Mucosa of rectum (tissue), 2 donors: ENCODE results near the gene OXGR1.
"Not testable (repeated sequence)": the region's sequence is repeated elsewhere in the genome, so short reads cannot be mapped to it uniquely, and the experiment has no call there.

Source experiments
- H3K27ac ChIP-seq, 2 donors: one replicate each; pipeline ENCODE4 v1.7.0; 2013; ENCODE audit warnings: inconsistent platforms in 2 of 2, low read depth in 2 of 2, low read length in 2 of 2
- H3K27me3 ChIP-seq, 2 donors: one replicate each; pipeline ENCODE4 v1.7.0; 2013; ENCODE audit warnings: low read length in 2 of 2; ENCODE audit not compliant: control insufficient read depth in 2 of 2, insufficient read depth in 2 of 2
- H3K36me3 ChIP-seq, 2 donors: one replicate each; pipeline ENCODE4 v1.7.0; 2013; ENCODE audit warnings: low read length in 2 of 2; ENCODE audit not compliant: control insufficient read depth in 2 of 2, insufficient read depth in 2 of 2
- H3K4me1 ChIP-seq, 2 donors: one replicate each; pipeline ENCODE4 v1.7.0; 2013; ENCODE audit warnings: low read length in 2 of 2, mild to moderate bottlenecking in 1 of 2; ENCODE audit not compliant: control insufficient read depth in 2 of 2, insufficient read depth in 2 of 2
- H3K4me3 ChIP-seq, 2 donors: one replicate each; pipeline ENCODE4 v1.7.0; 2013; ENCODE audit warnings: low read length in 2 of 2
- H3K9ac ChIP-seq, 2 donors: one replicate each; pipeline ENCODE4 v1.7.0; 2013; ENCODE audit warnings: low read length in 2 of 2, low read depth in 1 of 2, mild to moderate bottlenecking in 1 of 2
- H3K9me3 ChIP-seq, 2 donors: one replicate each; pipeline ENCODE4 v1.7.0; 2013; ENCODE audit warnings: low read length in 2 of 2; ENCODE audit not compliant: control insufficient read depth in 2 of 2
- donor health status: healthy.
- donor health status: Normal muscosa, but diverticular disease.

Gene OXGR1

DNA sequence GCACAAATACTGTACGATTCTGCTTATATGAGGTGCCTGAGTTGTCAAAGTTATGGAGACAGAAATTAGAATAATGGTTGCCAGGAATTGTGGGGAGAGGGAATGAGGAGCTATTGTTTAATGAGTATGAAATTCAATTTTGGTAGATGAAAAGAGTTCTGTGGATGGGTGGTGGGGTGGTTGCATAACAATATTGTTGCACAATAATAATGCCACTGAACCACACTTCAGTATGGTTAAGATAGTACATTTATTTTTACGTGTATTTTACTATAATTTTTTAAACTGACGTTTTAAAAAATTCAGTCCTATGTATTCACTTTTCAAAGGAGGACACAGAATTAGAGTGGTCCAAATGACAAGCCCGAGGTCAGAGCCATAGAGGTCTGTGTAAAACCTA is 1.8 kb upstream of the OXGR1 start:
- H3K36me3 ChIP-seq: no peaks in the 10 kb centered on the region
- peaks cover 0 to 5% of the 10 kb centered on the region in 2 donors for H3K4me1 ChIP-seq
- no peaks in the 10 kb centered on the region for H3K9me3 ChIP-seq
- H3K27me3 ChIP-seq: peaks cover 0 to 2% of the 10 kb centered on the region in 2 donors
- H3K27ac ChIP-seq: no peak overlapping the region
- H3K9ac ChIP-seq: no peak overlapping the region
- no peak overlapping the region for H3K4me3 ChIP-seq

DNA sequence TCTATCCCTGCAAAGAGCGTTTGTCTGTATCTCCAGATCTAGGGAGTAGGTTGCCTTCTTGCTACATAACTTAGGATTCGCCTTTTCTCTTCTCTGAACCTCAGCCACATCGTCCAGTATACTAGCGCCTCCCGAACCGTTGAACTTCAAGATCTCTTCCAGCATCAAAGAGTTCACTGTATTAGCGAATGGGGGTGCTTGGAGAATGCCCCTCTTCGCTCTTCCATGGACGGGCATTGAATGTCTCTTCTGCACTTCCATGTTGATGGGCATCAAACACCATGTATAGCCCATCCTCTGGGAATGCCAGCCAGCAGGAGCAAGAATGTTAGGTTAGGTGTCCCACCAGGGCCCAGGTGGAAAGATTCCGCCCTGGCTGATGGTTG is 575 bp upstream of the OXGR1 start:
- Histone ChIP-seq H3K9me3 (no peaks in the 10 kb centered on the region), H3K9ac (no peak overlapping the region), H3K27me3 (peaks cover 0 to 2% of the 10 kb centered on the region in 2 donors), H3K4me1 (peaks cover 0 to 5% of the 10 kb centered on the region in 2 donors), H3K36me3 (no peaks in the 10 kb centered on the region), H3K27ac (no peak overlapping the region), H3K4me3 (peak overlapping the region; percentile 48 to 68)

GRCh38 chr13:96993634-96994016 is 651 bp downstream of the OXGR1 start:
- Histone ChIP-seq H3K27ac (no peak overlapping the region), H3K4me1 (peaks cover 0 to 5% of the 10 kb centered on the region in 2 donors), H3K36me3 (no peaks in the 10 kb centered on the region), H3K4me3 (peak overlapping the region; percentile 48 to 68), H3K9me3 (no peaks in the 10 kb centered on the region), H3K27me3 (peaks cover 0 to 2% of the 10 kb centered on the region in 2 donors), H3K9ac (peak overlapping the region in 1 of 2 donors; percentile 62)

- Histone ChIP-seq H3K4me1 (peaks cover 0 to 5% of the 10 kb centered on the region in 2 donors), H3K4me3 (no peak overlapping the region), H3K27me3 (peaks cover 0 to 2% of the 10 kb centered on the region in 2 donors), H3K36me3 (no peaks in the 10 kb centered on the region), H3K27ac (no peak overlapping the region), H3K9me3 (no peaks in the 10 kb centered on the region), H3K9ac (no peak overlapping the region)
Measured at GRCh38 chr13:96992633-96993032, 1.6 kb downstream of the OXGR1 start.

DNA sequence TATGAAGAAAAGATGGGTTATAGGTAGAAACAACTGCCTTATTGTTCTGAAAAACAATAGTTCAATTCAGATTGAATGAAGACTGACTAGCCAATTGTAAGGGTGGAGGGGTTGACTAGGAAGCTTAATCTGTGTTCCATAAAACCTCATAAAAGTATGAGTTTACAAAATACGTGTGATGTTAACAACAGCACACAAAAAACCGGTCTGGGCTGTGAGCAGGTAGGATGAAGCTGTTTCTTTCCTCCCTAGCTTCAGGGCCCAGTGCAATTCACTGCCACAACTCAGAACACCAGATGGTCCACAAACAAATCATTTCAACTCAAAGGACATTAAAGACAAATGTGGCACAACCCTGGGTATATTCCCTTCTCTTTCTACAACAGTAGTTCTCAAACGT is 3.2 kb downstream of the OXGR1 start:
- H3K4me1 ChIP-seq: peaks cover 0 to 5% of the 10 kb centered on the region in 2 donors
- no peaks in the 10 kb centered on the region for H3K36me3 ChIP-seq
- H3K27me3 ChIP-seq: peaks cover 0 to 2% of the 10 kb centered on the region in 2 donors
- H3K9ac ChIP-seq: no peak overlapping the region
- no peak overlapping the region for H3K4me3 ChIP-seq
- peak overlapping the region in 1 of 2 donors; percentile 28 for H3K27ac ChIP-seq
- no peaks in the 10 kb centered on the region for H3K9me3 ChIP-seq

DNA sequence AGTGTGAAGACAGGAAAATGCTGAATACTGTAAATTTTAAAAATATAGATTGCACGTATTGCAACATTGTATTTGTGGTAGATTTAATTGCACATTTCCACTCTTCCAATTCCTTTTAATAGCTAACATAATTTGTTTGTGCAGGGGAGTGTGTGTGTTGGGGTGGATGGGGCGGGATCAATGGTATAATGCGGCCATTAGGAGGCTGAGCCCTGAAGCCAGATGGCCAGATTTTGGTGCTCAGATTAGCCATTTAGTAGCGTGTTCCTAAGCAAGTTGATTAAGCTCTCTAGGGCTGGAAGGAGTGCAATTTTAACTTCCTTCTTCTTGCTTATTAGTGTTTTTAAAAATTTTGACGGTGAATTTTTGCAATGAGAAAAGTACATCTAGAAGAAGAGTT is 5.8 kb downstream of the OXGR1 start:
- Histone ChIP-seq H3K4me1 (no peaks in the 10 kb centered on the region), H3K27ac (no peak overlapping the region), H3K36me3 (no peaks in the 10 kb centered on the region), H3K27me3 (no peaks in the 10 kb centered on the region), H3K4me3 (no peak overlapping the region), H3K9me3 (no peaks in the 10 kb centered on the region), H3K9ac (no peak overlapping the region)

- Histone ChIP-seq H3K9ac (peak overlapping the region in 1 of 2 donors; percentile 15), H3K27ac (peak overlapping the region; percentile 56 to 60), H3K4me3 (peak overlapping the region; percentile 38 to 49)
Measured at GRCh38 chr13:96984051-96984508, 10.2 kb downstream of the OXGR1 start.

GRCh38 chr13:96982672-96983071 is 11.6 kb downstream of the OXGR1 start:
- Histone ChIP-seq H3K4me1 (no peaks in the 10 kb centered on the region), H3K4me3 (no peak overlapping the region), H3K27me3 (no peaks in the 10 kb centered on the region), H3K9me3 (no peaks in the 10 kb centered on the region), H3K36me3 (no peaks in the 10 kb centered on the region), H3K27ac (no peak overlapping the region), H3K9ac (no peak overlapping the region)

More at GRCh38 chr13:96984051-96984508, 10.2 kb downstream of the OXGR1 start:
- Histone ChIP-seq H3K4me1 (no peaks in the 10 kb centered on the region), H3K9me3 (no peaks in the 10 kb centered on the region), H3K27me3 (no peaks in the 10 kb centered on the region), H3K36me3 (no peaks in the 10 kb centered on the region)

DNA sequence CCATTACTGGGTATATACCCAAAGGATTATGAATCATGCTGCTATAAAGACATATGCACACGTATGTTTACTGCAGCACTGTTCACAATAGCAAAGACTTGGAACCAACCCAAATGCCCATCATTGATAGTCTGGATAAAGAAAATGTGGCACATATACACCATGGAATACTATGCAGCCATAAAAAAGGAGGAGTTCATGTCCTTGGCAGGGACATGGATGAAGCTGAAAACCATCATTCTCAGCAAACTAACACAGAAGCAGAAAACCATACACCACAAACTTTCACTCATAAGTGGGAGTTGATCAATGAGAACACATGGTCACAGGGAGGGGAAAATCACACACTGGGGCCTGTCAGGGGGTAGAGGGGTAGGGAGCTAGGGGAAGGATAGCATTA is 14.4 kb downstream of the OXGR1 start:
- H3K27ac ChIP-seq, H3K36me3 ChIP-seq, H3K4me3 ChIP-seq, H3K9ac ChIP-seq, H3K27me3 ChIP-seq, H3K4me1 ChIP-seq, H3K9me3 ChIP-seq: not testable (repeated sequence)

GRCh38 chr13:96968027-96968426 is 26.2 kb downstream of the OXGR1 start:
- H3K9ac ChIP-seq: no peak overlapping the region
- no peaks in the 10 kb centered on the region for H3K36me3 ChIP-seq
- no peak overlapping the region for H3K4me3 ChIP-seq
- no peaks in the 10 kb centered on the region for H3K4me1 ChIP-seq
- H3K27me3 ChIP-seq: no peaks in the 10 kb centered on the region
- no peak overlapping the region for H3K27ac ChIP-seq
- H3K9me3 ChIP-seq: peaks cover 8 to 19% of the 10 kb centered on the region in 2 donors

DNA sequence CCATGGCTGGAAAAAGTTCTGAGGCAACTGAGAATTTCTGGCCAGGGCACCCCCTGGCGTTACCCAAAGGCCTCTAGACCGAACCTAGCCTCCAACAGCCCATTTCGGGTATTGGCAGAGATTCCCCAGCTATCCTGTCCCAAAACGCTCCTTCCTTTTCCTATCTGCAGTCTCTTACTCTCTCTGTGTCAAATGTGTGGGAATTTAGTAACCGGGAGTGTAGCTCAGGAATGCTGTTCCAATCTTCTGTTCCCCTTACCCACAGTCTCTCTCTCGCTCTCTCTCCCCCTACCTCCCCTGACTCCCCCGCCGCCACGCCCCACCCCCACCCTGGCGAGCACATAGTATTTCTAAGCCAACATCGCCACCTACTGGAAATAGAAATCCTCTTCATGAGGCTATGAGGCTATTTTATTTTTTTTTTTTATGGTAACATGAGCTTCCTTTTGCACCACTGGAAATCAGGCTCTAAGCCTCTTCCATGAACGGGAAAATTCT is 27.0 kb downstream of the OXGR1 start:
- no peaks in the 10 kb centered on the region for H3K27me3 ChIP-seq
- no peak overlapping the region for H3K9ac ChIP-seq
- H3K27ac ChIP-seq: no peak overlapping the region
- H3K36me3 ChIP-seq: no peaks in the 10 kb centered on the region
- no peaks in the 10 kb centered on the region for H3K4me1 ChIP-seq
- peaks cover 8 to 19% of the 10 kb centered on the region in 2 donors for H3K9me3 ChIP-seq
- no peak overlapping the region for H3K4me3 ChIP-seq
